Keratinocyte (primary cell): Measurements from ENCODE around the gene CREB1.

ENCODE experiments used
- CTCF ChIP-seq, 3 experiments: IDR thresholded peaks in 1 of 3; conservative IDR thresholded peaks in 1 of 3; optimal IDR thresholded peaks in 1 of 3; 2 replicates in 2 of 3; 3 replicates in 1 of 3; pipeline versions ENCODE3 to v1.5.1; 2011; ENCODE audit warnings: low read length in 3 of 3, mild to moderate bottlenecking in 3 of 3, moderate library complexity in 2 of 3, control low read depth in 1 of 3, inconsistent platforms in 1 of 3; ENCODE audit not compliant: insufficient read depth in 2 of 3; ENCODE audit errors: extremely low read depth in 1 of 3
- EZH2 ChIP-seq: IDR thresholded peaks from one replicate; pipeline ENCODE4 v1.6.1; 2012; ENCODE audit warnings: inconsistent platforms, mild to moderate bottlenecking, low read length, moderate library complexity

GRCh38 chr2:207630491-207630890, 100.7 kb downstream of the CREB1 start:
- TF ChIP-seq EZH2 (no peak), CTCF (optimal IDR thresholded peaks at IDR 0.05 in 1 of 3, IDR thresholded peaks at IDR 0.05 in 1 of 3, conservative IDR thresholded peaks at IDR 0.05 in 1 of 3; ENCODE audit: extremely low read depth in 1 of 3, insufficient read depth in 2 of 3, low read length in 3 of 3) (no peak)
